ENCODE data around the gene TPRN.

Gene TPRN

GRCh38 chr9:137158625-137159024 is 41.9 kb downstream of the TPRN start:
- no peak for DNase-seq

DNA sequence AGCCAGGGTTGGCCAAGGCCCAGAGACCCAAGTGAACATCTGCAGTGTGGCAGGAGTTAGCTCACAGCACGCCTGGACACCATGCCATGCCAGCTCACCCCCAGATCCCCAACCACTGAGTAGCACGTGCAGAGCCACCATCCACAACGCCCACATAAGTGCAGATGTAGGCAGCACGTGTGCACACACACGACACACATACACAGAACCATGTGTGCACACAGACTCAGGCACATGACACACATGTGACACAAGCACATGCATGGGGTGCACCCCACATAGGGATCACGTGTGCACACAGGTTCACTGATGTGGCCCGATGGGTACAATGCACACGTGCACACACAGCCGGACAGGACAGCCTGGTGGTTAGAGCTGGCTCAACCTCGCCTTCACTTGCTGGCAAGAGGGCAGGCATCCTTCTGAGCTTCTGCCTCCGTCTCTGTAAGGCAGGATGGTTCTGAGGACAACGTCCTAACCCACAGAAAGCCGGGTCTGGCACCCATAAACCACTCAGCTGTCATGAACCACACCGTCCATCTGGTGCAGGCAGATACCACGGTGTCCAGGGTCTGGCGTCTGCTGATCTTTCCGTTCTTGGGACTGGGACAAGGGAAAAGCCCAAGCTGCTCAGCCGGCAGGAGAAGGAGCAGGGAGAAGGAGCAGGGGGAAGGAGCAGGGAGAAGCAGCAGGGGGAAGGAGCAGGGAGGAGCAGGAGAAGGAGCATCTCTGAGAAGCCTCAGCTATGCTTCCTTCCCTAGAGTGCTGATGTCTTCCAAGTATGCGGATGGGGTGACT is 42.7 kb downstream of the TPRN start:
- DNase-seq = no peak

DNA sequence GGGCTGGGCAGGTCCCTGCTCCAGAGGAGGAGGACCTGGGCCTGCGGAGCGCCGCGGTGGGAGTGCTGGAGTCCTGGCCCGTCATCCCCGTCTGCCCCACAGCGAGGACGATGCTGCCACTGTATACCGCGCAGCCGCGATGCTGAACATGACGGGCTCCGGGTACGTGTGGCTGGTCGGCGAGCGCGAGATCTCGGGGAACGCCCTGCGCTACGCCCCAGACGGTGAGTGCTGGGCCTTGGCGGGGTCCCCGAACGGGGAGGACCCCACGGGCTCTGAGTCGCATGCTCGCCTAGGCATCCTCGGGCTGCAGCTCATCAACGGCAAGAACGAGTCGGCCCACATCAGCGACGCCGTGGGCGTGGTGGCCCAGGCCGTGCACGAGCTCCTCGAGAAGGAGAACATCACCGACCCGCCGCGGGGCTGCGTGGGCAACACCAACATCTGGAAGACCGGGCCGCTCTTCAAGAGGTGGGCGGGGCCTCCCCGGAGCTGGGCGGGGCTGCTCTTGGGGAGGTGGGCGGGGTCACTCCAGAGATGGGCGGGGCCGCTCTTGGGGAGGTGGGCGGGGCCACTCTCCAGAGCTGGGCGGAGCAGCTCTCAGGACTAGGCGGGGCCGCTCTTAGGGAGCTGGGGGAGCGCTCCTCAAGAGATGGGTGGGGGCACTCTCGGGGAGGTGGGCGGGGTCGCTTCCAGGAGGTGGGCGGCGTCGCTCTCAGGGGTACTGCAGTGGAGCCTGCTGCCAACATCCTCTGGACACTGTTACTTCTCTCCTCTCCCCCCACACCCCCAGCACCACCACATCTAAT is 43.8 kb downstream of the TPRN start:
- DNase-seq = peak in 4 of 5 donors; percentile 42 to 51 (median 48)

GRCh38 chr9:137152844-137153405 is 47.6 kb downstream of the TPRN start:
- DNase-seq = no peak

DNA sequence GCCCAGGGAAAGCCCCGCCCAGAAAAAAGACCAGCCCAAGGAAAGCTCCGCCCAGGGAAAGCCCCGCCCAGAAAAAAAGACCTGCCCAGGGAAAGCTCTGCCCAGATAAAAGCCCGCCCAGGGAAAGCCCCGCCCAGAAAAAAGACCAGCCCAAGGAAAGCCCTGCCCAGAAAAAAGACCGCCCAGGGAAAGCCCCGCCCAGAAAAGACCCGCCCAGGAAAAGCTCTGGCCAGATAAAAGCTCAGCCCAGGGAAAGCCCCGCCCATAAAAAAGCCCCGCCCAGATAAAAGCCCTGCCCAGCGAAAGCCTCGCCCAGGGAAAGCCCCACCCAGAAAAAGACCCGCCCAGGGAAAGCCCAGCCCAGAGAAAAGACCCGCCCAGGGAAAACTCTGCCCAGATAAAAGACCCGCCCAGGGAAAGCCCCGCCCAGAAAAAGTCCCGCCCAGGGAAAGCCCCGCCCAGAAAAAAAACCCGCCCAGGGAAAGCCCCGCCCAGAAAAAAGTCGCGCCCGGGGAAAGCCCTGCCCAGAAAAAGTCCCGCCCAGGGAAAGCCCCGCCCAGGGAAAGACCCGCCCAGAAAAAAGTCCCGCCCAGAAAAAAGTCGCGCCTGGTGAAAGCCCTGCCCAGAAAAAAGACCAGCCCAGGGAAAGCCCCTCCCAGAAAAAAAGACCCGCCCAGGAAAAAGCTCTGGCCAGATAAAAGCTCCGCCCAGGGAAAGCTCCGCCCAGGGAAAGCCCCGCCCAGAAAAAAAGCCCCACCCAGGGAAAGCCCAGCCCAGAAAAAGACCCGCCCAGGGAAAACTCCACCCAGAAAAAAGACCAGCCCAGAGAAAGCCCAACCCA is 49.7 kb downstream of the TPRN start:
- DNase-seq = peak in 1 of 5 donors; percentile 63

DNA sequence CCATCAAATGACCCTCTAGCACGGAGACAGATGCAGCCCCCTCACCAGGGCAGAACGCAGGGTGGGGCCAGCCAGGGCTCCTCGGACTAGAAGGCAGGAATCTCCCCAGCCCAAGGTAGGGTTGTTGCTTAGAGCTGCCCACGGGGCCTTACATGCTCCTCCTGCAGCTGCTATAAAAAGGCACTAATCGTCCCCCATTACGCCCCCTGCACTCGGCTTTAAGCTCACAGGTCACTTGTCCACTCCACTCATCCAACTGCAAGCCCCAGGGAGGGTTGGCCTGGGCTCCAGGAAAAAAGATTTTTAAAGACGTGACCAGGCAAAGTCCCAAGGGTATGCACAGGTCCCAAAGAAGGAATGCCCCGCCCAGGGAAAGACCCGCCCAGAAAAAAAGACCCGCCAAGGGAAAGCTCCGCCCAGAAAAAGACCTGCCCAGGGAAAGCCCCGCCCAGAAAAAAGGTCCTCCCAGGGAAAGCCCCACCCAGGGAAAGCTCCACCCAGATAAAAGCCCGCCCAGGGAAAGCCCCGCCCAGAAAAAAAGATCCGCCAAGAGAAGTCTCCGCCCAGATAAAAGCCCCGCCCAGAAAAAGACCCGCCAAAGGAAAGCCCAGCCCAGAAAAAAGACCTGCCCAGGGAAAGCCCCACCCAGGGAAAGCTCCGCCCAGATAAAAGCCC is 50.5 kb downstream of the TPRN start:
- DNase-seq = no peak

- DNase-seq = no peak
Measured at GRCh38 chr9:137149363-137149762, 51.2 kb downstream of the TPRN start.

DNA sequence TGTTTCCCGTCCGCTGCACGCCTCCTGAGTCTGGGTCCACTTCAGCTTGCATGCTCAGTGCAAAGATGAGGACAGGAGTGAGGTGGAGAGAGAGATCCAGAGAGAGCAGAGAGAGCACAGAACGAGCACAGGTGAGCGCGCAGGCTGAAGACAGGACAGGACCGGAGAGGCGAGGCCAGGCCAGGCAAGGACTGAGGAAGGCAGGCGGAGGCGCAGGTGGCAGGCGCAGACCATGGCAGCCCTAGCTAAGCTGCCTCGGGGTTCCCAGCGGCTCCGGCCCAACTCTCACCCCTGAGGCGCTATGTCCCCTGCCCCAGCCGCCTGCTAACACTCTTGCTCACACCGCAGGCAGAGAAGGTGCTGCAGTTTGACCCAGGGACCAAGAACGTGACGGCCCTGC is 51.9 kb downstream of the TPRN start:
- no peak for DNase-seq

- DNase-seq = peak in 1 of 5 donors; percentile 5
Measured at GRCh38 chr9:137148242-137148641, 52.3 kb downstream of the TPRN start.

- DNase-seq = no peak
Measured at GRCh38 chr9:137147793-137148160, 52.8 kb downstream of the TPRN start.

GRCh38 chr9:137147091-137147792 is 53.3 kb downstream of the TPRN start:
- DNase-seq = peak in 1 of 5 donors; percentile 0

DNA sequence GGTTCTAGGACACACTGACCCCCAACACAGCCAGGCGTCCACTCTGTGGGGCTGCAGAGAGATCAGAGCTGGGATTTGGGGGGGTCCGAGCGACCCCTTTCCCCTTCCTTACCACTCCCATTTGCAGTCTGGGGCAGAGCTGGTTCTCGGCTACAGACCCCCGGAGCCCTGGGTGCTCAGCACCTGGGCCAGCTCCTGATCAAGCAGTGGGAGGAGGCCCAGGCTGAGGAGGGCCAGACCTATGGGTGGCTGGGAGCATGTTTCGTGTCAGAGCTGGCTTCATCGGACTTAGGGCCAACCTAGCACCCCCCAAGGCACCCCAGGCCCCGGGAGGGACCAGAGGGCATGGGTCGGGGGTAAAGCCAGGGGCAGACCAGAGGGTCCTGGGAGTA is 54.0 kb downstream of the TPRN start:
- no peak for DNase-seq

DNA sequence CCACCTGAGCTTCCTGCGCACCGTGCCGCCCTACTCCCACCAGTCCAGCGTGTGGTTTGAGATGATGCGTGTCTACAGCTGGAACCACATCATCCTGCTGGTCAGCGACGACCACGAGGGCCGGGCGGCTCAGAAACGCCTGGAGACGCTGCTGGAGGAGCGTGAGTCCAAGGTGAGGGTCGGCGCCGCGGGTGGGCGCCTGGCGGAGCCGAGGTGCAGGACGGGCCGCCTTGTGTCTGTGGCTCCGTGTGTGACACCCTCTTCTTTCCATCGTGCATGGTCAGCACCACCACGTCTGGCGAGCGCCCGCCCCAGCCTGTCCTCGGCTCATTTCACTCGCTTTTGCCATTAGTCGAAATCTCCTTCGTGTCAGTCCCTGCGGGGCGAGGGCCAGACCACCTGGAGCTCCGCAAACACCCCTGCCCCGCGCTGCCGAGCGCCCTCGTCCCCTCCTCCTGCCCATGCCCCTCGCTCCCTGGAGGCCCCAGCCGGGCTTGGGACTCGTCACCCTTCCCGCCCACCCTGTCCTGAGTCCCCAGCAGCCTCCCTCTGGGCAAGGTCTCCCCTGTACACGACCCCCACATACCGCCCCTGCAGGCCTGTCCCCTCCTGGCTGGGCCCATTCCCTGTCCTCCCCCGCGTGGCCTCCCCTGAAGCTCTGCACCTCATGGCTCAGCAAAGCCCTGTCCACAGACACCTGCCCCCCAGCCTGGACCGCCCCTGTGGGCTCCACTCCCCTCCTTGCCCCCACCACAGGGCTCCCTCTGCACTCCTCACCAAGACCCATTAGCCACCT is 54.6 kb downstream of the TPRN start:
- DNase-seq = peak in 1 of 5 donors; percentile 2

- no peak for DNase-seq
Measured at GRCh38 chr9:137143459-137143858, 57.1 kb downstream of the TPRN start.

DNA sequence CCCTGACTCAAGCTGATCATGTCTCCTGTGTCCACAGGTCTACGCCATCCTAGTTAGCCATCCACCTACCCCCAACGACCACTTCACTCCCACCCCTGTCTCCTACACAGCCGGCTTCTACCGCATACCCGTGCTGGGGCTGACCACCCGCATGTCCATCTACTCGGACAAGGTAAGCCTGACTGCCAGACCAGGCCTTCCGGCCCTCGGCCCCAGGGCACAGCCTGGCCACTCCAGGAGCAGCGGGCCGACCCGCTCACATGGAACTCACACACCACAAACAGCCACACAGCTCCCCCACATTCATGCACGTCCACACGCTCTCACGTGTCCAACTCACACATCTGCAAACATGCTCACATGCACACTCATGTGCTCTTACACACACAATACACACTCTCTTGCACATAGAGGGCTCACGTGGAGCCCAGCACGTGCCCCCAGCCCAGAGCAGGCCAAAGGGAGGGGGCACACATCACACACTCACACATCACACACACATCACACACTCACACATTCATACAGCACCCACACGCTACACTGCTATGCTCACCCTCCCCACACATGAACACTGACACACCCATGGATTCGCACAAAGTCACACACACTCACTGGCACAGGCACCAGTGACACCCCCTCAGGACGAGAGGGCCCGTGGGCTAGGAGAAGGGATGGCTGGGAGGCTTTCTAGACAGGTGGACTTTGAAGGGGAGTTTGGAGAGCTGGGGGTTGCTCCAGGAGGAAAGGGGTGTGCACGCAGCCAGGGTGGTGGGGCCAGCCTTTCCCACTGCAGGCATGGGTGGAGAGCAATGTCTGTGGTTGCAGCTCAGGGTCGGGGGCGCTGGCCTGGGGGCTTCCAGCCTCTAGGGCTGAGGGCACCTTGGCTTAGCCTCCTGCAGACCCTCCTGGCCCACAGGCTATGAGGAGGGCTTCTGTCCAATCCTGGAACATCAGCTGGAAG is 58.3 kb downstream of the TPRN start:
- DNase-seq = no peak

All from T-helper 1 cell (primary cell).